ENCODE measurements around the gene PPP1R36. TPM values are rescaled to one million over a fixed set of nuclear protein-coding genes. Genes with fewer than 3 reads are reported as not detected.

The PPP1R36 gene
- total and polyA plus RNA-seq, 2 donors (not counting 3 experiments of a cell fraction or from before 2014, with no cell fraction given): 0.28 to 0.60 TPM

GRCh38 chr14:64591809-64592208 lies 42.0 kb downstream of the PPP1R36 start:
- H3K4me2 ChIP-seq (ENCODE audit: insufficient read depth, low read length): no peak overlapping the region
- no peaks in the 10 kb centered on the region for H3K4me1 ChIP-seq (ENCODE audit: control insufficient read depth, extremely low read depth, insufficient read depth, low read length)
- H4K20me1 ChIP-seq (replicated peaks; ENCODE audit: control insufficient read depth, extremely low read depth, insufficient read depth, low read length): no peaks in the 10 kb centered on the region
- no peaks in the 10 kb centered on the region for H3K36me3 ChIP-seq (ENCODE audit: control insufficient read depth in 2 of 2, extremely low read depth in 1 of 2, insufficient read depth in 2 of 2, low read length in 2 of 2)
- H2AFZ ChIP-seq (ENCODE audit: low read depth, low read length): no peak overlapping the region
- peaks cover 0 to 5% of the 10 kb centered on the region in 2 experiments for H3K27me3 ChIP-seq (ENCODE audit: control insufficient read depth in 2 of 2, insufficient read depth in 2 of 2, low read length in 2 of 2)
- H3K27ac ChIP-seq (ENCODE audit: insufficient read depth, low read depth, low read length): no peak overlapping the region
- no peak for TF ChIP-seq FOS (IDR thresholded peaks at IDR 0.05; ENCODE audit: borderline replicate concordance, insufficient read depth, low read length)
- TF ChIP-seq MYC (IDR thresholded peaks at IDR 0.05; ENCODE audit: low read depth, low read length): no peak
- TF ChIP-seq MAX (IDR thresholded peaks at IDR 0.05; ENCODE audit: insufficient read depth, insufficient read length): no peak
- TF ChIP-seq POLR2A (IDR thresholded peaks at IDR 0.05; ENCODE audit: low read depth, low read length): no peak
- no peak for TF ChIP-seq POLR2AphosphoS5 (IDR thresholded peaks at IDR 0.05; ENCODE audit: insufficient read depth, low read depth, low read length)
- TF ChIP-seq CTCF (IDR thresholded peaks at IDR 0.05; ENCODE audit: extremely low read depth in 1 of 2, insufficient read depth in 1 of 2, low read depth in 1 of 2, low read length in 2 of 2): no peak
- no peak for TF ChIP-seq JUN (IDR thresholded peaks at IDR 0.05; ENCODE audit: borderline replicate concordance, insufficient read depth, insufficient read length, low read depth)
- no peak for TF ChIP-seq GATA2 (IDR thresholded peaks at IDR 0.05; ENCODE audit: insufficient read depth, insufficient read length, low read depth, low read length)
- no peak for TF ChIP-seq EZH2 (IDR thresholded peaks at IDR 0.05; ENCODE audit: borderline replicate concordance, low read depth, low read length, severe bottlenecking)
- no peaks in the 10 kb centered on the region for H3K9me1 ChIP-seq (replicated peaks; ENCODE audit: control insufficient read depth, extremely low read depth, insufficient read depth, low read length)
- H3K9ac ChIP-seq (replicated peaks; ENCODE audit: extremely low read depth, insufficient read depth, low read length): no peak overlapping the region
- FAIRE-seq (no peak), DNase-seq (ENCODE audit: low read depth, low spot score) (no peak)
- ChIA-PET CTCF (no interaction called here), POLR2A (interaction anchor here (0.6 kb wide), 1 partner anchor 293 kb away, joined by 3 read pairs; no protein-coding TSS in a partner anchor)
- no peaks in the 10 kb centered on the region for H3K79me2 ChIP-seq (ENCODE audit: control insufficient read depth, insufficient read depth, low read length)
- intact Hi-C loops (cut with micrococcal nuclease): no loop called here
- dilution Hi-C loops (cut with MboI; ENCODE audit: extremely low pct_ligation_motif_present, low sequenced_read_pairs): no loop called here
- no TSS peak for BruUV-seq (replicated peaks)
- H3K9me3 ChIP-seq (replicated peaks; ENCODE audit: control insufficient read depth, insufficient read depth, low read length): no peaks in the 10 kb centered on the region
- H3K4me3 ChIP-seq (replicated peaks in 1 of 3; ENCODE audit: insufficient read depth in 1 of 3, low read depth in 1 of 3, low read length in 3 of 3): no peak overlapping the region
